Measurements from ENCODE around the gene THOP1.

GRCh38 chr19:2769218-2769617 is 16.1 kb upstream of the THOP1 start:
- TF ChIP-seq CTCF (IDR thresholded peaks at IDR 0.05; ENCODE audit: low read depth, low read length) (no peak), POLR2A (IDR thresholded peaks at IDR 0.05; ENCODE audit: extremely low read depth, insufficient read length) (no peak)

Measured in NB4 (cell line).